Upper lobe of right lung (tissue), 1 donor: Measurements from ENCODE around the gene C2orf49. TPM values are rescaled to one million over a fixed set of nuclear protein-coding genes. Genes with fewer than 3 reads are reported as not detected.

Experiments
- ATAC-seq: fragments of 200-7000 bp; cut with Tn5 transposase; one replicate; pipeline ENCODE4 v1.9.1; 2020; ENCODE audit warnings: mild to moderate bottlenecking, moderate library complexity
- DNase-seq: peaks from one replicate; pipeline ENCODE4 v3.0.0-alpha.2; 2020
- H3K27ac ChIP-seq: fragments of 200-600 bp; one replicate; pipeline ENCODE4 v1.8.0; 2022
- H3K27me3 ChIP-seq: fragments of 200-600 bp; one replicate; pipeline ENCODE4 v1.8.0; 2022; ENCODE audit warnings: mild to moderate bottlenecking
- H3K36me3 ChIP-seq: fragments of 200-600 bp; one replicate; pipeline ENCODE4 v1.8.0; 2022
- H3K4me1 ChIP-seq: fragments of 200-600 bp; one replicate; pipeline ENCODE4 v1.8.0; 2022
- H3K4me3 ChIP-seq: fragments of 200-600 bp; one replicate; pipeline ENCODE4 v1.8.0; 2022; ENCODE audit warnings: mild to moderate bottlenecking
- H3K9me3 ChIP-seq: fragments of 200-600 bp; one replicate; pipeline ENCODE4 v1.8.0; 2022
- CTCF ChIP-seq: fragments of 200-600 bp; IDR thresholded peaks from one replicate; pipeline ENCODE4 v1.8.0; 2022; ENCODE audit warnings: antibody characterized with exemption
- intact Hi-C: fragments of 100-400 bp; cut with DNase I; formaldehyde crosslinking; loops from one replicate; pipeline ENCODE4 v1.11.0; 2022
- total RNA-seq: library from RNA; stranded (reverse); fragmentation: NEBNext Ultra II Directional; extraction: Animal tissue kit (Norgen Biotek cat#: 25700); gene quantifications from one replicate; pipeline ENCODE4 v1.2.1, GENCODE V29; 2021
- donor health status: DM: no; HTN: yes; CAD: no; lungs with severe emphysema.

Gene C2orf49
- total RNA-seq, 1 donor from 2014 or later, result 18.0 TPM

DNA sequence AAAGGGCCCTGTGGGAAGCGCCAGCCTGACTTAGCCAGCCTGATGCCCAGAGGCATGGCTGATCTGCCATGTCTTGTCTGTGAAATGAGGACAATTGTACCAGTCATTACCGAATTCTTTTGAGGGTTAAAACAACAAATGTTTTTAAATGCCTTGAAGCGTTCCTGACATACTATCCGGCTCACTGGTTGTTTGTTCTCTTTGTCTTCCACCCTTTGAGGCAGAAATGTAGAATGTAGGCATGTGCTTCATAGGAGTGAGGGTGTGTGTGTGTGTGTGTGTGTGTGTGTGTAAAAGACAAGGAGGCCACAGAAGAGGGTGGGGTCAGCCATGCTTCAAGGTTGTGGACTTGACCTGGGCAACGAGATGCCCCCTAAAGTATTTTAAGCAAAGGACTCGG lies 43.3 kb upstream of the C2orf49 start:
- Histone ChIP-seq H3K36me3 (peaks cover 84% of the 10 kb centered on the region), H3K4me1 (no peaks in the 10 kb centered on the region), H3K27me3 (no peaks in the 10 kb centered on the region), H3K9me3 (no peaks in the 10 kb centered on the region), H3K27ac (no peak overlapping the region), H3K4me3 (no peak overlapping the region)
- intact Hi-C loops, result no loop called here
- DNase-seq (no peak), ATAC-seq (no peak)
- no peak for TF ChIP-seq CTCF

DNA sequence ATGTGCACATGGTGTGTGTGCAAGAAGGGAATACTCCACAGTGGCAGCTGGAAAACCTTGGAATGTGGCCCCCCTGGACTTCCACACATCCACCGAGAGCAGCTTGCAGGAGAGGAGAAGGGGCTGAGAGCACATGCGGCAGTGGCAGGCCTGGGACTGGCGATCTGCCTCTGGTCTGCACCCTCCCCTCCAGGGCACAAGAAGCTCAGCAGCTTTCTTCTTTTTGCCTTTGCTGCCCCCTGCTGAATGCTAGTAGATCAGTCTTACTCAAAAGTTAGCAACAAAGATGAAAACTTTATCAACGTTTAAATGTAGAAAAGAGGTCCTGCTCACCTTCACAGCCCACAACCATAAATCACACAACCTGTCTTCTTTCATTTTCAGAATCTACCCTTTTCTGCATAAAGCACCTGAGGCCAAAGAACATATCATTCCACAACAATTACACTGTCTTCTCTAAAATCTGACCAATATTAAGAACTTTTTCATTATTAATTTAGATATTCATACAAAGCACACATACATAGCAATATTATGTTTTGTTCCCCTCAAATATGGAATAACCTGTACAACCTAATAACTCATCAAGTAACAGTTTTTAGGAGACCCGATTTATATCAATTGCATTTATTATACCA lies 42.4 kb upstream of the C2orf49 start:
- DNase-seq (no peak), ATAC-seq (peak; percentile 60)
- Histone ChIP-seq H3K9me3 (no peaks in the 10 kb centered on the region), H3K4me3 (no peak overlapping the region), H3K27ac (no peak overlapping the region), H3K36me3 (peaks cover 82% of the 10 kb centered on the region), H3K4me1 (no peaks in the 10 kb centered on the region), H3K27me3 (no peaks in the 10 kb centered on the region)
- intact Hi-C loops, result no loop called here
- peak; percentile 39 for TF ChIP-seq CTCF

GRCh38 chr2:105296017-105296611 lies 41.2 kb upstream of the C2orf49 start:
- Histone ChIP-seq H3K27ac (no peak overlapping the region), H3K4me1 (no peaks in the 10 kb centered on the region), H3K4me3 (no peak overlapping the region), H3K36me3 (peaks cover 73% of the 10 kb centered on the region), H3K9me3 (no peaks in the 10 kb centered on the region), H3K27me3 (no peaks in the 10 kb centered on the region)
- DNase-seq (no peak), ATAC-seq (no peak)
- TF ChIP-seq CTCF, result no peak
- intact Hi-C loops, result no loop called here

DNA sequence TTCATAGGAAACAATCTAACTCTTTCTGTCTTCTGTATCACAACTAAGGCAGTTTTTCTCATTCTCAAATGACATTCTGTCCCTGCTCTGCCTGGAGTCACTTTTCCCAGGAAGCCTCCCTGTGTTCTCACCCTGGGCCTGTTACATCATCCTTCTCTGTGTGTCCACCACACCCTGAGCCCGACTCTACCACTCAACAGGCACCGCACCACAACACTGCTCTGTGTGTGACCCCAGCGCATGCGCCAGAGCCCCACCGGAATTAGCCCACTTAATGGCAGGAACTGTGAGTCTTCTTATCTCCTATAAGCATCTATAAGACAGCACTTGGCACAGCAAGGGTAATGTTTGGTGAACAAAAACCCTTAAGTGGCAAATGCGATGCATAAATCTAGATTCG lies 40.1 kb upstream of the C2orf49 start:
- intact Hi-C loops, result no loop called here
- TF ChIP-seq CTCF, result no peak
- no peak for DNase-seq
- no peaks in the 10 kb centered on the region for H3K9me3 ChIP-seq
- ATAC-seq, result no peak
- no peaks in the 10 kb centered on the region for H3K4me1 ChIP-seq
- peaks cover 62% of the 10 kb centered on the region for H3K36me3 ChIP-seq
- H3K27ac ChIP-seq, result no peak overlapping the region
- H3K4me3 ChIP-seq, result no peak overlapping the region
- H3K27me3 ChIP-seq, result no peaks in the 10 kb centered on the region

GRCh38 chr2:105298017-105298416 lies 39.3 kb upstream of the C2orf49 start:
- Histone ChIP-seq H3K9me3 (no peaks in the 10 kb centered on the region), H3K27me3 (no peaks in the 10 kb centered on the region), H3K4me3 (no peak overlapping the region), H3K4me1 (no peaks in the 10 kb centered on the region), H3K36me3 (peaks cover 56% of the 10 kb centered on the region), H3K27ac (no peak overlapping the region)
- intact Hi-C loops, result no loop called here
- ATAC-seq, result no peak
- no peak for TF ChIP-seq CTCF
- DNase-seq, result no peak
